NCI-H1930 (cell line): Measurements from ENCODE around the gene PALLD.

Experiments used
- DNase-seq, 2 experiments: peaks; one replicate each; lab custom pipeline; 2025; lab: John Stamatoyannopoulos, UW

The PALLD gene

DNA sequence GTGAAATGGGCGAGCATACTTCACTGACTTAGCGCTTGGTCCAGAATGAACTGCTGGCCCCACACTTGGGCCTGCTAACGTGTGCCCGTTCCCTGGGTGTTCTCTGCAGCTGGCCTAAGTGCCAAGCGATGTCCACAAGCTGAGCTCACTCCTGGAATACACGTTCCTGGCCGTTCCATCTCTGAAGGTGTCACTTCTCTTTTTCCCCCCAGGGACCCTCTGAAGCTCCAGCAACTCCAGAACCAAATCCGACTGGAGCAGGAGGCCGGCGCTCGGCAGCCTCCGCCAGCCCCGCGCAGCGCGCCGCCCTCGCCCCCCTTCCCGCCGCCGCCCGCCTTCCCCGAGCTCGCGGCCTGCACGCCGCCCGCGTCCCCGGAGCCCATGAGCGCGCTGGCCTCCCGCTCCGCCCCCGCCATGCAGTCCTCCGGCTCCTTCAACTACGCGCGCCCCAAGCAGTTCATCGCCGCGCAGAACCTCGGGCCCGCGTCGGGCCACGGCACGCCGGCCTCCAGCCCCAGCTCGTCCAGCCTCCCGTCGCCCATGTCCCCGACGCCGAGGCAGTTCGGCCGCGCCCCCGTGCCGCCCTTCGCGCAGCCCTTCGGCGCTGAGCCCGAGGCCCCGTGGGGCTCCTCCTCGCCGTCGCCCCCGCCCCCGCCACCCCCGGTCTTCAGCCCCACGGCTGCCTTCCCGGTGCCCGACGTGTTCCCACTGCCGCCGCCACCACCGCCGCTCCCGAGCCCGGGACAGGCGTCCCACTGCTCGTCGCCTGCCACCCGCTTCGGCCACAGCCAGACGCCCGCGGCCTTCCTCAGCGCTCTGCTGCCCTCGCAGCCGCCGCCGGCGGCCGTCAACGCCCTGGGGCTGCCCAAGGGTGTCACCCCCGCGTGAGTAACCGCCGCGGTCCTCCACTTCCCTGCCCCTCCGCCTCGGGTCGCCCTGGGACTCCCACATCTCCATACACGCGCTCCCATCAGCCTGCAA, 380.9 kb downstream of the PALLD start:
- no peak for DNase-seq

DNA sequence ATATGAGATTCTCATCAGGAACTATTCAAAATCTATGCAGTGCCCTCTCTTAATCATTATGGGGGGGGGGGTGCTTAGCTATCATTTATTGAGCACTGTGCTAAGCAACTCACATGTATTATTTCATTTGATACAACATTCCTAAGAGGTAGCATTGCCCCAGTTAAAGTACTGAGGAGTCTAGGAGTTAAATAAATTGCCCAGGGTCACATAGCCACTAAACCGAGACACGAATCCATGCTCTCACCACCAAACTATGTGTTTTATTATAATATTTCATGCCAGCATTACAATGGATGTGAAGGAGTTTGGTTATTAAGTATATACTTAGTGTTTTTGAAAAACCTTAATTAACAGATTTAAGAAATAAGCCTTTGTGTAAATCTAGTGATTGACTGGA, 381.8 kb downstream of the PALLD start:
- DNase-seq, result no peak

DNA sequence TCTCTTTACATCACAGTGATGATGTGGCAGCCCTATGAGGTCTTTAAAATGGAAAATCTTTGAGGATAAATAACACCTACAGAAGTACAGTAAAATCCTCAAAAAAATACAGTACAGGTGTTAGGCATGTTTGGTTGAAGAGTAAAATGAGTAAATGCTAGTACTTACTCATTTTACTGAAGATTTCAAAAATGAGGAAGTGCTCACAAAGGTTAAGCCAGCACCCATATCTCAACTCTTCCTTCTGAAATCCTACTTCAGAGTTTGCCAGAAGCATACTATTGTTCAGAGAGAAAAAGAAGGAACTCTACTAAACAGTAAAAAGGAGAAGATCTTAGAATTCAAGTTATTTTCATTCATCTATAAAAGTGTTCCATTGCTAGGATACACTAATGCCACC, 382.3 kb downstream of the PALLD start:
- DNase-seq, result no peak

DNA sequence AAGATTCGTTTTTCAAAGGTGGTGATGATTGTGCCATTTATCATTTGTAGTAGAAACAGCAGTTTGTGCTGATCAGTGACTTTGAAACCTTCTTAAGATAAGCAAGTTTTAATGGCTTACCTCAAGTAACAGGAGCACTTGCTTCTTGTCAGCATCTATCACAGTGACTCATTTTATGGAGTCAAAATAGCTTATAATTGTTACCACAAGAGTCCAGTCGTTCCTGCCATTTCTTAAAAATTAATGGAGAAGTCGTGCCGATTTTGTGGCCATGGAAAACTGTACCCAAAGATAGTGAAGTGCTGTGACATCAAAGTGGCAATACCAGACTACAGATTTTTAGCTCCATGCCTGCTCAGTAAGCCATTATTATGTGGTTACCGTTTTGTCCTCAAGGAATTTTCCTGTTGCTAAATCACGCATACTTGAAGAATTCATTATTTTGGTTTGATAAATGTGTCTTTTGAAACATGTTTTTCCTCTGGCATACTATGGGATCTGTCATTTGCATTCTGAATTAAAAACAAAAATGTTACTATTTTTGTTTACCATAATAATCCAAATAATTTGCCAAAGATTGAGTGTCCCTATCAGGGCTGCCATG, 383.3 kb downstream of the PALLD start:
- DNase-seq, result no peak

DNA sequence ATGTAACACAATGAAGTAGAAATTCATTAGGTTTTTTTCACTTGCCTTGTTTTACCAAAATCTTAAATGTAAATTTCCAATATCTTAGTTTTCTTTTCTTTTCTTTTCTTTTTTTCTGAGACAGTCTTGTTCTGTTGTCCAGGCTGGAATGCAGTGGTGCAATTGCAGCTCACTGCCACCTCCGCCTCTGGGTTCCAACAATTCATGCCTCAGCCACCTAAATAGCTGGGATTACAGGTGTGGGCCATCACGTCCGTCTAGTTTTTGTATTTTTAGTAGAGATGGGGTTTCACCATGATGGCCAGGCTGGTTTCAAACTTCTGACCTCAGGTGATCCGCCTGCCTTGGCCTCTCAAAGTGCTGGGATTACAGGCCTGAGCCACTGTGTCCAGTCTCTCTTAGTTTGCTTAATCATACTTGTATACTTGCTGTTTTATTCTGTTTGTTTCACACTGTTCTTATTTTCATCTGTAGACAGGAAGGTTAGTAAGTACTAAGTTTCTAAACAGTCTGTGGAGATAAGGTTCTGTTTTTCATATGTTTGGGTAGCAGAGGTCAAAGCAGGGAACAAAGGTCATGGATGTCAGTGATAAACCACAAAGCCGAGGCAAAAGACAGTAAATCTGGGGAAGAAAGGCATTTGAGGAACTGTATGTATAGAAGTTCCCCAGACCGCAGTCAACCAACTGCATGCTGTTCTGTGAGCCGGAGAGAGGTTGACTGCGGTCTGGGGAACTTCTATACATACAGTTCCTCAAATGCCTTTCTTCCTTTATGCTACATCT, 384.2 kb downstream of the PALLD start:
- DNase-seq, result no peak

DNA sequence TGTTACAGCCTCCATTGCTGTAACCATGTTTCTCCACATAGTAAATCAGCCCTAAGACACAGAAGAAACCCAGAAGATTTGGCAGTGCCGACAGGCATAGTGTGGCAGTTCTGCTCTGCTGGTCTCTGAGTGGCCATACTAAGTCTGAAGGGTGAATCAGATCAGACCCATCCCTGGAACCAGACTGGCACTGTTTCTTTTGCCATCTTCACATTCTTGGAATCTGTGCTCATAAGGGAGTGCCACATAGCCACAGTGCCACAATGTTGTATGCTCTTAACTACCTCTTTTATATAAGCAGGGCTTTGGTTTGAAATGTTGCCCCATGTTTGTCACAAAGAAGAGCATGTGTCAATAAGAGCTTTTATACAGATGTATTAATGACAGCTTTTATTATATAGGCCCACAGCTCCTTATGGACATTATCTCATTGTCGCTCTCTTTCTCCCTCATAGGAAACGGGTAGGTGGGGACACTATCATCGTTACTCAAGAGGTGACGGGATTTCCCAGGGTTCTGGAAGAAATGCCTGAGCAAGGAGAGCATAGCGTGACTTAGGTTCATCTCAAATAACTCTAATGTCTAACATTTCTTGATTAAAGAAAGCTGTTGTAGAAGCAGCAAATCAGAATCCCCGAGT, 385.0 kb downstream of the PALLD start:
- no peak for DNase-seq

DNA sequence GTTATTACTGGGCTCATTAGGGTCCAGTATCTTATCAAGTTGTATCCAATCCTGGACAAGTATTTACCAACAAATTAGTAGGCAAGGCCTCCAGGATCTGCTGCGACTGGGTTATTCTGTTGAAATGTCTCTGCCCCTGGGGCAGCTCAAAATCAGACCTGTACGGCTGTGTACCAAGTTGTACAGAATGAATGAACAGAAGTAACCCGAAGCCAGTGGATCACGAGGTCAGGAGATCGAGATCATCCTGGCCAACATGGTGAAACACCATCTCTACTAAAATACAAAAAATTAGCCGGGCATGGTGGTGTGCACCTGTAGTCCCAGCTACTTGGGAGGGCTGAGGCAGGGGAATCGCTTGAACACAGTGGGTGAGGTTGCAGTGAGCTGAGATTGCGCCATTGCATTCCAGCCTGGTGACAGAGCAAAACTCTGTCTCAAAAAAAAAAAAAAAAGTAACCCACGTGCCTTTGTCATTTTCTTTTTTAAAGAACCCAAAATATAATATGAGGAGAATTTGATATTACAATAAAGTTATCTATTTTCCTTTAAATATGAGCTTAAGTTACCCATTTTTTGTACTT, 385.9 kb downstream of the PALLD start:
- no peak for DNase-seq

DNA sequence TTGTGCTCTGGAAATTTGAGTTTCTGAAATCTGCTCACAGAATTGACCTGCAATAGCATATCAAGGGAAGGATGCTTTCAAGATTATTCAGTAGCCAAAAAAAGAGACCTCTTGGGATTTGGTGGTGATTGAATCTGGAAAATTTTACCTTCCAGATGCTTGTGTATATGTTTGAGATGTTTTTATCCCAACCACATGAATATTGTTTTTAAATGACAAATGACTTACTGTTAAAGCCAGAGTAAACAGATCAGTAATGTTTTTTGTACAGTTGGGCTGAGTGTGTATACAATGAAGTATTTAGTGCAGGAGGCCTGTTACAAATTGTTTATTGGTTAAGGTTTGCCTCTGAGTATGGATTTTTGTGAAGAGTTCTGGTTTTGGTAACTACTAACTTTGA, 386.7 kb downstream of the PALLD start:
- DNase-seq, result no peak

DNA sequence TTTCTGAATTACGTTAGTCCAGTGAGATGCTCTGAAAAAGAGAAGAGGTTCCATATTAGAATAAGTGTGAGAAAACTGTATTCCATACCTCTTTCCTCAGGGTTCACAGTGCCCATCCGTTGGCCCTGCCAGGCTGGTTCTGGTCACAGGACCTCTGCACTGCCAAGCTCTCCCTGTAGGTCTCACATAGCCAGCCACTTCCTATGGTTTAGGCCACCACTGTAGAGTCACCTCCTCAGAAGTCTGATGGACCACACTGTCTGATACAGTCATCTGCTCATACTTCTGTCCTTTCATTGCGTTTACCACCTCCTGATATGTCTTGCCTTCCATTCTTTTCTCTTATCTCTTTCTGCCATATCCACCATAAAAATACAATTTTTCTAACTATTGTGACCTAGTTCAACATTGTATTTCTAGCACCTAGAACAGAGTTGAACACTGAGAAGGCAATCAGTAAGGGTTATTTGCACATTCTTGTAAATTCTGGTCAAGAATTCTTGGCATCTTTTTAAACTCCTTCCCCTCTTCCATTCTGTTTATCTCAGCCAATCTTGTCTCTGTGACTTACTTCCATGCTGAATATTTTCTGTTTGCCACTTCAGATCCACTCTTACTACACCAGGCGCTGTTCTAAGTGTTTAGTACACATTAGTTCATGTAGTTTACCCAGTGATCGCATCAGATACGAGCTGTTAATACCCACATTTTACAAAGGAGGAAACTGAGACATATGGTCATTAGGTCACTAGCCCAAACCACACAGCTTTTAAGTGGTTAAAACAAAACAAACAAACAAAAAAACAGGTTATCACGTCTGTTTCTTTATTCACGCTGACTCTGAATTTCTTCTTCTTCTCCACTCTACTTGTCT, 387.6 kb downstream of the PALLD start:
- DNase-seq, result no peak

DNA sequence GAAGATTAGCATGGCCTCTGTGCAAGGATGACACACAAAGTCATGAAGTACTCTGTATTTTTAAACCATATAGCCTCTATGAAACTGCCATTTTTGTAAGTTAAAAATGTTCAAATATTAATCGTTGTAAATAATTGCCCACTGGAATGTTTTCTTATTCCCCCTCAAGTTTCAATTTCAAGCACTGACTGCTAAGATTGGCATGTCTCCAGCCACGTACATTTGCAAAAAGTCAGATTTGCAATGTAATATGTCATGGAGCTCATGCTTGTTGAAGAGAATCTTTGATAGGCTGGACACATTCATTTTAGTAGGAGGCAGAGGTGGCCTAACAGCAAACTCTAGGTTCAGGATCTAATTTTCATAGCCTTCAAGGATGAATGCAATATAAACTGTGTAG, 388.5 kb downstream of the PALLD start:
- DNase-seq, result no peak

DNA sequence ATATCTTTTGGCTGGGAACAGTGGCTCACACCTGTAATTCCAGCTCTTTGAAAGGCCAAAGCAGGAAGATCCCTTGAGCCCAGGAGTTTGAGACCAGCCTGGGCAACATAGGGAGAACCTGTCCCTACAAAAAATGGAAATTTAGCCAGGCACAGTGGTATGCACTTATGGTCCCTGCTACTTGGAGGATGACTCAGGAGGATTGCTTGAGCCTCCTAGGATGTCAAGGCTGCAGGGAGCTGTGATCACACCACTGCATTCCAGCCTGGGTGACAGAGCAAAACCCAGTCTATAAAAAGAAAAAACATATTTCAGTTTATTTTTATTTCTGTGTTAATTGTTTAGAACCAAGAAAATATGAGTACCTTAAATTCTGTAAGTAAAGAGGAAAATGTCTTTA, 389.5 kb downstream of the PALLD start:
- DNase-seq, result no peak

DNA sequence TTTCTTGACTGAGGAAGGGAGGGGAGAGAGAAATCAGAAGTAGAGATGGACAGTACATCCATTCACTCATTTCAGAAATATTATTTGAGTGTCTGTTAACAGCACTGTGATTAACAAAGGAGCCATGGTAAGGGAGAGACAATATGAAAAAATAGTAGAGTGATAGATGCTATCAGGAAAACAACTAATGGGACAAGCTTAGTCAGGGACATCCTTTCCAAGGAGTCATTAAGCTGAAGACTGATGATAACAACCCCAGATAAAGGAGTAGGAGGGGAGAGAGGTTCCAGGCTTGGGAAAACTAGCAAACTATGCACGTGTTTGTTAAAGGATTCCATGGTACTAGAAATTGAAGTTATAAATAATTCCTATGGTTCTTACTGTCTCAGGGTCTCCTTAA, 391.0 kb downstream of the PALLD start:
- DNase-seq, result no peak

DNA sequence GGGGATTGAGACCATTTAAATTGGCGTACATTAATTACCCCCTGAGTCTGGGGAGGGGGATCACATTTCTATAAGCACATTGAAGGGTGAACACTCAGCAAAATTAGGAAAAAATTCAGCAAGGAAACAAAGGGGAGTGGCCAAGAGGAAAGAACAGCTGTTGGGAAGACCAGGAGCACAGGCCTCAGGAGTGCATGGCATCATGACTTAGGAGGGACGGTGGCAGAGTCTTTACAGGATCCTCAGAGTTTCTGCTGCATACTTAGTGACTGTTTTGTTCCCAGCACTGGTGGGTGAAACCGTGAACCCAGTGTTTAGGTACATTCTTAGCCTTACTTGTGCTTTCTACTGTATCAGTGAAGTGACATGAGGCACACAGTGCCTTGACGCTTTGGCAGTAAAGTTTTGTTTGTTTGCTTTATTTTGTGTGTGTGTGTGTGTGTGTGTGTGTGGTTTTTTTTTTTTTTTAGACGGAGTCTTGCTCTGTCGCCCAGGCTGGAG, 391.9 kb downstream of the PALLD start:
- no peak for DNase-seq

DNA sequence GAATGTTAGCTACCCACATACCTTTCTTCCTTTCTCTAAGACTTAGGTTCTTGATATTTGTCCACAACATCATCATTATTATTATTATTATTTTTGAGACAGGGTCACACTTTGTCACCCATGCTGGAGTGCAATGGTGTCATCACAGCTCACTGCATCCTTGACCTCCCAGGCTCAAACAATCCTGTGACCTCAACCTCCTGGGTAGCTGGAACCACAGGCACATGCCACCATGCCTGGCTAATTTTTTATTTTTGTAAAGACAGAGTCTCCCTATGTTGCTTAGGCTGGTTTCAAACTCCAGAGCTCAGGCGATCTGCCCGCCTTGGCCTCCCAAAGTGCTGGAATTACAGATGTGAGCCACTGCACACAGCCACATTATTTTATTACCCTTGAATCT, 394.2 kb downstream of the PALLD start:
- DNase-seq, result no peak

DNA sequence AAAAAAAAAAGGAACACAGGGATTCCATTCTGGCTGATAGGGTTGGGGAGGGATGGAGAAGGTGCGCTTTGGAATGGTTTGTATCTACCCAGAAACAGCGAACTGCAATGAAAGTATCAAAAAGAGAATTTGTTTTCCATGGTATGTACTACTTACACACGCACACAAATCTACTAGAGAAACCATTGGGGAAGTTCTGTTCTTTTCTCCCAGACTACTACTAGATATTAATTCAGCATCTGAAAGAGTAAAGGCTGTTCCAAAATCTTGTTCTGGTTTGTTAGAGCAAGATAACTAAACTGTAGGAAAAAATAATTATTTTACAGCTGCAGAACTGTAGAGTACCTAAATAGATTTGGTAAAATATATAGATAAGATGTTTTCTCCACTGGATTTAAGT, 394.8 kb downstream of the PALLD start:
- no peak for DNase-seq

DNA sequence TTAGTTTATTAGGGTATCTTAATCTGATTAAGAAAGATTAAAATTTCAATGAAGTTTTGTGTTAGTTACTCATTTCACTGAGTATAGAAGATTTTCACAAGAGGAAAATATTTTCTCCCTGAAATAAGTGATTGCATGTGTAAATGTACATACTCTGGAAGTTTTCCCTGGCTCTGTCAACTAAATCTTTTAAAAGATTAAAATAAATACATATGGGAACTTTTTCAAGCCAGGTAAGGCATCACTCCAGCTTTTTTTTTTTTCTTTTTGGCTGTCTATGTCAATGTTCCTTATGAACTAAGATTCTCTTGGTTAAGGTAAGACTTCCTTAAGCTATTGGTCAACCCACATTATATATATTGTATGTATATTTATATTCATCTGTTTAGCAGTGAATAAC, 395.6 kb downstream of the PALLD start:
- DNase-seq, result no peak

DNA sequence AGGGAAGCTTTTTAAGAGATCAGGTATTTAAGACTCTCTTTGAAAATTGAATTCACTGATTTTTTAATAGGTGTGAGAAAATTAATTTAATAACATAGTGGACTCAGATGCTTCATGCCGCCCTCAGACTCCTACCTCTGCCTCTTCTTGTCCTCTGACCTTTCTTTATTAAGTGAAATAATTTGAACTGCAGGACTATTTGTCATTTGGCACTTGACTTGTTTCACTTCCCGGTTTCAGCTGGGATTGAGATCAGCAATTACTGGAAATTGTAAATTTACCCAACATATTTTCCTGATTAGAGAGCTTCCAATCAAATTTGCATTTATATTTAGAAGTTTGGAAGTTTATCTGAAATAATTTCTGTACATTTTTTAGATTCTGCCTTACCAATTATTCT, 396.4 kb downstream of the PALLD start:
- no peak for DNase-seq

DNA sequence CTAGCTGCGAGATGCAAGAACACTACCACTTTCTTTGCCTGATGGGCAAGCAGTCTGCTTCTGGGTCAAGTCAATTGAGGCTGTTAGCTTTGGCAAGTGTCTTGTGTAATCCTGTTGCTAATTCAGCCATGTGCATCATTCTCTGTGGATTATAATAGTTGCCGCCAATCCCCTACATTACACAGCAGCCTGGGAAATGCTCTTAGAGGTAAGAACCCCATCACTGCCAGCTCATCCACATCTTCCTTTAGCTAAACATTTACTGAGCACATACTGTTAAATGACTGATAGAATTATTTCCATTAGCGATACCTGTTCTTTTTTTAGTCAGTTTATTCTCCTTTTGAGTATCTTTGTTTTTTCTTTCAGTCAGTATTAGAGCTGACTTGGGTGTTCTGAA, 397.0 kb downstream of the PALLD start:
- no peak for DNase-seq

DNA sequence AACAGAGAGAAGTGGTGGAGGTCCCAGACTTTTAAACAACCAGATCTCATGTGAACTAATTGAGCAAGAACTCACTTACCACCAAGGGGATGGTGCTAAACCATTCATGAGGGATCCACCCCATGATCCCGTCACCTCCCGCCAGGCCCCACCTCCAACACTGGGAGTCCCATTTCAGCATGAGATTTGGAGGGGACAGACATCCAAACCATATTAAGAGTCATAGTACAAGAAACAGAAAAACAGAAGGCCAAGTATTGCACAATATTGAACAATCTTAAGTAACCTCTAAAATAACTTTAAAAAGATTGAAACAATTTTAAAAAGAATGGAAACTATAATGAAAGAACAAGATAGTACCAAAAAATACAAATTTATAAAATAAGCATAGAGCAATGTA, 403.2 kb downstream of the PALLD start:
- DNase-seq, result no peak

DNA sequence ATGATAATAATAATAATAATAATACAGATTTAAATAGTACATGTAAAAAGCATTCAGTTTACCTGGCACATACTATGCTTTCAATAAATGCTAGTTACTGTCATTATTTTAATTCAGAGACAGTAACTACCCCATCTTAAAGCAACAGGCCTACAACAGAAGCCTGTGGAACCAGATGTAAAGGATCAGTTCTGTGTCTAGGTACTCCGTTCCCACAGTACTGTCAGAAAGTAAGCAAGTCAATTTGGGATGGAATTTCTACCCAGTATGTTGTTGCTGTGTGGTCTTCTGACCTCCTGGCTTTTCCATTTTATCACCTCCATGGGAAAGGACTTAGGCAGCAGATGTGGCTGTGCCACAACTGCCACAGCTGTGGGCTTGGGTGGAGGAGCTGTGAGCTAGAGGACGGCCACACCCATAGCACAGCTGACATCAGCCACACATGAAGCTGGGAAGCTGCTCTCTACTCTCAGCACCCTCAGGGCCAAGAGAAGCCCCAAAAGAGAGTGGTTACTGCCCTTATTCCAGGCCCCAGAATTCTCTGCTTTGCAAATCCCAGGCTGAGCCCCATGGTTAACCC, 410.4 kb downstream of the PALLD start:
- DNase-seq, result no peak
